Activated CD8-positive, alpha-beta memory T cell treated with anti-CD3 and anti-CD28 coated beads for 4 hours (primary cell): ENCODE measurements around the gene SH3TC1.

ENCODE experiments used
- DNase-seq, 2 donors: peaks; one replicate each; pipeline ENCODE4 v3.0.0-alpha.2; 2020; ENCODE audit warnings: low read depth in 2 of 2

The SH3TC1 gene

DNA sequence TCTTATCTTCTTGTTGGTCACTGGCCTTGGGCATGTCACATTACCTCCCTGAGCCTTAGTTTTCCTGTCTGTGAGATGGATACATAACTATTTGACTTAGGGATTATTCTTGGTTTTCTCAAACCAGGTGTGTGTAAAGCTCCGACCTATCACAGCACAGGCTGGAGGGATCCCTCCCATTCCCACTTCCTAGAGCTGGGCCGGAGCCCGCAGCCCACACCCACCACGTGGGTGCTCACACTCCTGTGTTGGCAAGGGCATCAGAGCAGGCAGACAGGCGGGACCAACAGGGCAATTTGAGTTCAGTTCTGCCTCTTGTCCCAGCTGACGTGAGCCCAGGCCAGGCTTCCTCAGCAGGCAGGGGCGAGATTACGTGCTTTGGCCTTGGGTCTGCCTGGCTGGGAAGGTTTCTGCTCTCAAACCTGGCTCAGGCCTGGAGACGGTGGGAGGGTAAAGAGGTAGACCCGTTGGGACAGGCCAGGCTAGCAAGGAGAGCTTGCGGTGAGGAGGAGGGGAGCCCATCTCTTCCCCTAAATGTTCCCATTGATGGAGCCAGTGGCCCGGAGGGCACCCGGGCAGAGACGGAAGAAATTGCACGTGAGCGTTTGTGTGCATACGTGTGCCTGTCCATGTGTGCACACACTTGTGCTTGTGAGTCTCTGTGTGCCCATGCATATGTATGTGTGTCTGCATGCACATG is 734 bp upstream of the SH3TC1 start:
- no peak for DNase-seq

DNA sequence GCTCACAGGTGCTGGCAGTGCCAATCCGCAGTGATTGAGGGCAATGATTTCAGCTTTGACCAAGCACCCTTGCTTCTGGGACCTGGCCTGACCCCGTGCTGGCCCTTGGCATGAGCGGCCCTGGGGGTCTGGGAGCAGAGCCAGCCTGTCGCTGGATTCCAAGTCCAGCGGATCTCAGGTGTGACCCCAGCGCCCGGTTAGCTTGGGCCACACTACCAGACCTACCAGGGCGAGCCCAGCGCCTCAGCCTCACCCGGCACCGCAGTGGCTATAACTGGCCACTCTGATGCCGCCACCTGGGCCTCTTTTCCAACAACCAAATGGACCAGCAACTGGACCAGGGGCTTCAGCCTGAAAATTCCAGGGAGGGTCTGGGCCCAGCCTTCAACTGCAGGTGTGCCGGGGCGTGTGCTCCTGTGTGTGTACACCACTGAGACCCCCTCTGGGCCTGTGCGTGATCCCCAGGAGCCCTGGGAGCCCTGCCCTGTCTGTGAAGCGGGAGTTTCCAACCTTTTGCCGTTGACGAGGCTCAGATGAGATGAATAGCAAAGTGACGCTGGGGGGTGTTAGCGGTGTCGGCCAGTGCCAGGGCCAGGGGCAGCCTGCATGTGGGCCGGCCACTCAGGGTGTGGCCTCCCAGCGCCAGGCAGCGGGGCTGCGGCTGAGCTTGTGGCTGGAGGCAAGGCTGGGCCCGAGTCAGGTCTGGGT is 658 bp downstream of the SH3TC1 start:
- no peak for DNase-seq

DNA sequence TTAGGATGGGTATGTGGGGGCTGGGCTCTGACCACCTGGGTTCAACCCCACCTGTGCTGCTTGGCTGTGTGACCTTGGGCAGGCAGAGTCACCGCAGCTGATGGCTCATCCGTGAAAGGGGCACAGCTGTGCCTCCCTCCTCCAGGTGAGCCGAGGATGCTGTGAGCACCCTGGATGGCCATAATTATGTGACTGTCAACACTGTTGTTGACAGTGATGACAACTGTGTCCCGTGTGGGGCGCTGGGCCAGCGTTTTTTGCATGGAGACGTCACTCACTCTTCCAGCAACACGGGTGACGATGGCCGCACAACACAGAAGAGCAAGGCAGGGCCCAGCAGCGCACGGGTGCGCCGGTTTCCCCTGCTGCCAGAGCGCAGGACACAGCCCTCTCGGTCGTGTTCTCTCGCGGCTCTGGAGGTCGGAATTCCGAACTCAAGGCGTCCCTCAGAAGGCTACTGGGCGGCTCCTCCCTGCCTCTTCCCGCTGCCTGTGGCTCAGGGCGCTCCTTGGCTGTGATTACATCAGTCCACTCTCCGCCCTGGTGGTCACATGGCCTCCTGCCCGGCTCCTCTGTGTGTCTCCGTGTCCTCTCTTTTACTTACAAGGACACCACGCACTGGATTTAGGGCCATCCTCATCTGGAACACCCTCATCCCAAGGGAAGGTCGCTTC is 1.3 kb downstream of the SH3TC1 start:
- DNase-seq, result no peak

DNA sequence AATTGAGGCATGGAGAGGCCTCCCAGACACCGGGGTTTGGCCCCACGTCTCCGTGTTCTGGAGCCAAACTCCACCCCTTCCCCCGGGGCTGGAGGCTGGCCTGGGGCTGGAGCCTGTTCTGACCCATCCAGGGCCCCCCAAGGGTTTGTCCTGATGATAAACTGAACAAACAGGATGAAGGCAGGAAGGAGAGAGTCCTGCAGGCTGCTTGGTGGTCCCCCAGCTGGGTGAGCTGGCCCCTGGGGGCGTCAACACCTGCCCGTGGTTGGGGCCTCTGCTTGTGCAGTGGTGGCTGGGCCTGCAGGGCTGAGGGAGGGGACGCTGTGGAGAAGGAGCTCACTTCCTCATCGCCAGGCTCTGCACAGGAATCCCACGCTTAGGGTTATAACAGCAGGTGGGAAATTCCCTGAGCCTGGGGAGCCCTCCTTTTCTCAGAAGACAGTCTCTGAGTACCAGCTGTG is 2.3 kb downstream of the SH3TC1 start:
- DNase-seq, result no peak

DNA sequence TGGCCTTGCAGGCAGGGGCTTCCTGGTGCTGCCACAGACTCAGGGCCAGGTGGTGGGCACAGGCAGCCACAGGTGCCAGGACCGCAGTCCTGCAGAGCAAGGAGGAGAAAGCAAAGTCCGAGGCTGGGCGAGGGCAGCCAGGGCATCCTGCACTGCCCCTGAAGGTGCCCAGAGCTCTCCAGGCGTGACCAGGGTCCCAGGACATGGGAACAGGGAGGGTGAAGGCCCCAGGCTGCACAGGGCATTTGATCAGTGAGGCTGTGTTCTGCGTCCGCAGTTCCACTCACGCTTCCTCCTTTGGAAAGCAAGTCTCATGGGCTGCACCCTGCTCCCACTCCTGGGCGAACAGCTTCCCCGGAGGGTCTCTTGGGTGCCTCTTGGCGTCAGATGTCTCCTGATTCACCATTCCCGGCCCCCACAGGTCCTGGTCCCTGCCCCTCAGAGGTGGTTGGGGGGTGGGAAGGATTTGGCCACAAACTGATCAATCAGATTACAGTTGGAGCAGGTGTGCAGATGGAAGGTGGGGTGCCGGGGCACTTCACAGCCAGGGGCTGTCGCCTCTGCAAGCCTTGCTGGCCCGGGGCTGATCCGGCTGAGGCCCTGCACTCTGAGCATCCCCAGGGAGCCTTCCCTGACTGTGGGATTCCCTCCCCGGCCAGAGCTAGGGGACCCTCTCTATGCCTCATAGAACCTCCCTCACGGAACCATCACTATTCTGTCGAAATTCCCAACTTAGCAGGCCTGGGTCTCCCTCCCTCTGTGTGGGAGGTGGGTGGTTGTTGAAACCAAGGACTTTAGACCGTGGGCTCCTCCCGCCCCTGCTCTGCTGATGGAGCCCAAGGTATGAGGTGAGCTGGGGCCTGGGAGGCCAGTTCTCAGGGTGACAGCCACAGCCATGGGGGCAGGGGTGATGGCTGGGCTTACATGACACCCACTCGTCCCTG is 3.3 kb downstream of the SH3TC1 start:
- no peak for DNase-seq

DNA sequence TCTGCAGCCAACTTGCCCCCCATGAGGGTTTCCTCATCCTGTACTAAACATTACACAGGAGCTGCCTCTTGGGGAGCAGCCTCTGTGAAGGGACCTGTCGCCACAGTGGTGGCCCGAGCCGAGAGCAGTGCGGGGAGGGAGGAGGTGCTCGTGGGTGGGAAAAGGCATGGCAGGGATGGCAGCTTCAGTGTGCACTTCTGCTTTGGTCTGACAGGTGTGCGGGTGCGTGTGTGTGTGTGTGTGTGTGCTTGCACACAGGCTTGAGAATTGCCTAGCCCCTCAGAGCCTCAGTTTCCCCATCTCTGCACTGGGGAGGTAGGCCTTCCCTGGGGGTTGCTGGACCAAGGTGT is 3.9 kb downstream of the SH3TC1 start:
- no peak for DNase-seq

DNA sequence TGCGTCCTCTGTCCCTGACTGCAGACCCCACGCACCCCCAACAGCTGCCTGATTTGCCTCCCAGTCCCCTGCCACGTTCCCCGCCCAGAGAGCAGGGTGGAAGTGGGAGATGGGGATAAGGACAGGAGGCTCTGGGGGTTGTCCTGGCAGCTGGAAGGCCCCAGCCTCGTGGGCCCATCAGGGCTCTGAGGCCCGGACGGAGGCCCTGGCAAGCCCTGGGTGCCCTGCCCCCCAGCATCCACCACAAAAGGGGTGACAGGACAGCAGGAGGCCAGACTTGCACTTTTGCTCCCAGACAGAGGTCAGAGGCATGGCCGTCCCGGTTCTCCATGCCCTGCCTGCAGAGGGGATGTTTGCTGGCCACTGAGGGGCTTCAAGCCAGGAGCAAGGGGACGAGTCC is 4.7 kb downstream of the SH3TC1 start:
- DNase-seq, result no peak

DNA sequence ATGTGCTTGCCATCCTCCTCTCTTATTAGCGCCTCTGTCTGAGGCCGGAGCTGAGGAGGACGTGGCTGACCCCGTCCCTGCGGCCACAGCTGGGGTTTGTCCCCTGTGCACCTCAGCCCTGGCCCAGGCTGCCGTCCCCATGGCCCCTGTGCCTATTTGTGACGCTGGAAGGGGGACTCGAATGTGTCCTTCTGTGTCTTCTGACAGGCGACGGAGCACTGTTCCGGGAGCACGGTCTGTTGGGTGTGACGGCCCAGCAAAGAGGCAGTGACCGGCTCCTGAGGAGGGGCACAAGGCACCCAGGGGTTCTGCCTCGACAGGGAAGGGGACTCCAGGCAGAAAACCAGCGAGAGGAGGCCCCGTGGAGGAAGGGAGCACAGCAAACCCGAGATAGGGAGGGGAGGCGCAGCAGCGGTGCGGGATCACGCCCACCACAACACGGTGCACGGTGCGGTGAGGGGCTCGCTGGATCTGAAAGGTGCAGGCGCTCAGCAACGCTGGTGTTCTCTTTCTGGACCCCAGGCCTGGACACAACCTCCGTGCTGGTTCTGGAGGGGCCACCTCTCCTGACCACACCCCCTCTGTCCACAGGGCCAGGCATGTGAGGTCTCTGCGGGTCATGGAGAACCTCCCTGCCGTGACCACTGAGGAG is 5.6 kb downstream of the SH3TC1 start:
- DNase-seq, result no peak

DNA sequence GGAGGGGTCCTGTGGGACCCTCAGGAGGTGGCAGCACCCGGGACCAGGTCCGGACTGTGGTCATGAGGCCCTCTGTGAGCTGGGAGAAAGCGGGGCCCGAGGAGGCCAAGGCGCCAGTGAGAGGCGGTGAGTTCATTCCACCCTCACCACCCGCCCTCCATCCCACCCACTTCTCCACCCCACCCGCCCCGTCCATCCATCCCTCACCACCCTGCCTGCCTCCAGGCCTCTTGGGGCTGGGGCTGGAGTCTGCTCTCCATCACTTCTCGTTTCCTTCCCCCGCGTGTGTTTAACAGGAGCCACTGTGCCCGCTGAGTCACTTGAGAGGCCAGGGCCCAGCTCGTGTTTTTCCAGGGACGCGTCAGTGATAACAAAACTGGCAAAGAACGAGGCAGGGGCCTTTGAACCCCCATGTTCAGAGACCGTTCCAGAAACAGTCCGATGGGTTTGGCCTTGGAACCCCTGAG is 6.2 kb downstream of the SH3TC1 start:
- no peak for DNase-seq

DNA sequence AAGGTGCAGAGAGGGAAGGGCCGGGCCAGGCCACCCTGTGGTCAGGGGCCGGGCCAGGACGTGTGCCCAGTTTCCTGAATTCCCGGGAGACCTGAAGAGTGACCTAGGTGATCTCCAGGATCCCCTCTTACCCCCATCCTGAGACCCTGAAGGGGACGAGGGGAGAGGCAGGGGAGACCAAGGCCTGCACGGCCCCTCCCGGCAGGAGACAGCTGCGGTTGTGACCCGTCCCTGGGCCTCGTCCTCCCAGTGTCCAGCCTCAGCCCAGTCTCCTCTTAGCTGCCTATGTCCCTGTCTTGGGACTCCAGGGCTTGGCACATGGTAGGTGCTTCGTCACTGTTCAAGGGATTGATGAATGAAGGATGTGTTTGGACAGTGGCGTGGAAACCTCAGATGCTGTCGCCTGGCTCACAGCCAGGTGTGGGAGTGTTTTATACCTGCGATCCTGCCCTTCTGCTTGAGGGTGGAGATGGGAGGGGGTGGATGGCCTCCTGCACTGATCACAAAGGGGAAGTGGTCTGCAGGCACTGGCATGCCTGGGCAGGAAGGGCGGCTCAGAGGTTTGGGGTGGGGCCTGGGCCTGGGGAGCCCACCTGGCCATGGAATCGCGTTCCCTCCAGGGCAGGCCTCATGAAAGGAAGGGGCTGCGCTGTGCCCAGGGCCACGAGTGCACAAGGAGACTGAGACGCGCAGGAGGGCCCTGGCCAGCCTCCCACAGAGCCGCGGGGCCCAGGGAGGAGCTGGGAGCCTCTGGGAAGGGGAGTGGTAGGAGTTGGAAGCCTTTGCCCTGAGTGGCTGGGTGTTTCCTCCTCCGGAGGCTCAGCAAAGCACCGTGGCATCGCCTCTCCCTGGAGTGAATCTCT is 6.9 kb downstream of the SH3TC1 start:
- DNase-seq, result no peak

DNA sequence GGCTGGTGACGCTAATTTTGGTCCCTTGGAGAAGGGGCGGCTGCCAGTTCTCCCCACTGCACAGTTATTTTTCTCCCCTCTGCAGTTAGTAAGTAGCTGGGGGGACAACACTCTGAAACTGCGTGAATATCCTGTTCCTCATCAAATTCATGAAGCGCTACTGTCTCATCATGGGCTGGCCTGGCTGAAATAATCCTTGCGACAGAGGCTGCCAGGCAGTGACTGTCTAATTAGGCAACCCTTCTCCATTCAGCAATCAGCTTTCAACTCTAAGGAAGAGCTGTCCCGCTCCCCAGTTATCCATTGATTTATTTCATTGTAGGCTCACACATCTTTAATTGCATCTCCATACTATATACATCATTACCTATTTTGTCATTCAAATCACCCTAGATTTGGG is 8.2 kb downstream of the SH3TC1 start:
- DNase-seq, result no peak

DNA sequence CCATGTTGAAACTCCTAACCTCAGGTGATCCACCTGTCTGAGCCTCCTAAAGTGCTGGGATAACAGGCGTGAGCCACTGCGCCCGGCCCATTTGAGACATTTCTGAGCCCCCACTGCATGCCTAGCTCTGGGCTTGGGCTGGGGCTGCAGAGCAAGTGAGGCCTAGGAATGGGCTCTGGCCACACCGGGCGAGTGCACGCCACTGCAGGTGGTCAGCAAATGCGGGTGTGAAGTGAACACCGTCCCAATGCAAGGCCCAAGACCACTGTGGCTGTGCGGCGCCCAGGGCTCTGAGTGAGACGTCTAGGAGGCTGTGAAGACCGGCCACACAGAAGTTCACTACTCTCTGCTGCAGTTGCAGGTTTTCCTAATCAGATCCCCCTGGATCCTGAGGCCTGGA is 9.5 kb downstream of the SH3TC1 start:
- no peak for DNase-seq

DNA sequence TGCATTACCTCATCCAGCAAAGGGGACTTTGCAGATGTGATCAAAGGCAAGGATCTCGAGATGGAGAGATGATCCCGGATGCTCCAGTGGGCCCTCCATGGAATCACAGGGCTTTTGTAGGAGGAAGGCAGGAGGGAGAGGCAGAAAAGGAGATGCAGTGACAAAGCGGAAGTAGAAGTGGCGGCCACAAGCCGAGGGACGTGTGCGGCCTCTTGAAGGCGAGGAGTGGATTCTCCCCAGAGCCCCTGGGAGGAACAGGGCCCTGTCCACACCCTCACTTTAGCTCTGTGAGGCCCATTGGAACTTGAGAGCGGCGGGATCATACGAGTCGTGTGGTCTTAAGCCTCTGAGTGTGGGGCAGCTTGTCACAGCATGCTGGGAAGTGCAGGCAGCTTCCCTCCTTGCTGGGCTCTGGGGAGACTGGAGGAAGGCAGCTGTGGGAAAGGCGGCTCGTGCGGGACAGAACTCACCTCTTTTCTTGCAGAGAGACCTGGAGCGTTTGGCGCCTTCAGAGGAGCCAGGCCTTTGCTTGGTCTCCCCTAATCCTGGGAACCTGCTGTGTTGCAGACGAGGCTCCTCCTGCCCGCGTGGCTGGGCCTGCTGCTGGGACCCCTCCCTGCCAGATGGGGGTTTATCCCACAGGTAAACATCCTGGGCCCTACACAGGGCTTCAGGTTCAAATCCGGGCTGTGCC is 10.2 kb downstream of the SH3TC1 start:
- no peak for DNase-seq

DNA sequence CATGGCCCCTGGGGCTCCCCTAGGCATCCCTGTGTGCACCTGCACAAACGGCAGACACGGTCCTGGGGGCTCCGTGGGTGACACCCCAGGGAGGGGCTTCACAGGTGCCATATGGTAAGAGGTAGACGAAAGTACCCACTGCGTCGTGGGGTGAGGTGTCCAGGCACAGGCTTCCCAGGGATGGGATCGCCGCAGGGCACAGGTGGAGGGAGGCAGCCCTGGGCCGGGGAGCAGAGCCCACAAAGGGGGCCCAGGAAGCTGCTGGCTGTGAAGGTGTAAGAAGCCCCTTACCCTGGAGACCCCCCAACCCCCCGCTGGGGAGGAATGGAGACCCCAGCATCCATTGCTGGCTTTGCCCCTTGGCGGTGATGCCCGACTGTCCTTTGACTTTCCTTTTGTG is 10.9 kb downstream of the SH3TC1 start:
- no peak for DNase-seq

DNA sequence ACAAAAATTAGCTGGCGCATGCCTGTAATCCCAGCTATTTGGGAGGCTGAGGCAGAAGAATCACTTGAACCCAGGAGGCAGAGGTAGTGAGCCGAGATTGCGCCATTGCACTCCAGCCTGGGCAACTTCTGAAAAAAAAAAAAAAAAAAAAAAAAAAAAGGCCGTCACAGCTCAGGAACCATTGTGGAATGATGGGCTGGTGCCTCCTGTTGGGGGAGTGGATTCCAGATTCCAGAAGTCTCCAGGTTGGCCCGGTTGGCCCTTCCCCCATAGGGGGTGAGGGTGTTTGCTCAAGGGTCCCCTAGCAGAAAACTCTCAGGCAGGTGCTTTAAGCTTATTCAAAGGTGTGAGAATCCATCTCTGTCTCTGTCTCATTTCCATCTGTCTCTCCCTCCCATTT is 11.5 kb downstream of the SH3TC1 start:
- DNase-seq, result no peak

DNA sequence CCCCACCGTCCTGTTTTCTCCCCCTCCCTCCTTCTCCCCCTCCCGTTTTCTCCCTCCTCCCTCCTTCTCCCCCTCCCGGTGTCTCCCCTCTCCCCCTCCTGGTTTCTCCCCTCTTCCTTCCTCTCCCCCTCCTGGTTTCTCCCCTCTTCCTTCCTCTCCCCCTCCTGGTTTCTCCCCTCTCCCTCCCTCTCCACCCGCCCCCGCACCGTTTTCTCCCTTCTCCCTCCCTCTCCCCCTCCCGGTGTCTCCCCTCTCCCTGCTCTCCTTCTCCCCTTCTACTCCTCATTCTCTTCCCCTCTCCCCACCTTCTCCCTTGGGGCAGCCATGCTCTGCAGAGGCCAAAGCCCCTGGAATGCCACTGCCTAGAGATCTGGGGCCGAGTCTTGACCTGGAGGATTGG is 12.2 kb downstream of the SH3TC1 start:
- DNase-seq, result no peak

DNA sequence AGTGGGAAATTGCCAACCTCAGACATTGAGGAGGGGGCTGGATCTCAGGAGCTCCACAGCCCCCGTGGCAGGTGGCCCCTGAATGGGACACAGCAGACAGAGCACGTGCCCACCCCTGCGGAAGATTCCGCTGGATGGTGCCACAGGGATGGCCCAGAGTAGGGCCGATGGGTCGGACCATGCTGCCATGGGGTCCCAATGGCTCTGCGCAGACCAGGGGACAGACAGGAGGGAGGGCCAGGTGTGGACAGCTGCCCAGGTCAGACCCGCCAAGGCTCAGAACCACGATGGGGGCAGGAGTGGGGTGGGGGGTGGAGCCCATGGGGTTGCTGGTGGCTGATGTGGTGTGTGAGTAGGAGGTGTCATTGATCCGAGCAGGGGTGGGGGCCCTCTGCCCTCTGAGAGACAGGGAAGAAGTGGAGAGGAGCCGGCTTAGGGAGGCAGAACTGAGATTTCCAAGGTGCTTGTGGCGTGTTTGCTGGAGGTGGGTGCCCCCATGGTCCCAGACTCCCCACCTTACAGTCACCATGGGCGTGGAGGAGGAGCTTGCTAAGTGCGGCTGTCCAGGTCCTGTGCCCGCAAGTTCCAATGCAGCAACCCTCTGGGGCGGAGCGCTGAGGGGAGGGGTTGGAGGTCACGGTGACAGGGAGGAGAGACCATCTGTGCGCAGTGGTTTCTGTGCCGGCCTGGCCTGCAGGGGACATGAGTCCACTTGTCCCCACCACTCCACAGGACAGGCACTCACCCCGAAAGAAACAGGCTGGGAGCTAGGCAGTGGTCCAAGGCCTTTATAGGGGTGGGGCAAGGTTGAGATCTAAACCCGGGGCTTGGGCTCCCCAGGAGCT is 12.9 kb downstream of the SH3TC1 start:
- DNase-seq, result no peak

DNA sequence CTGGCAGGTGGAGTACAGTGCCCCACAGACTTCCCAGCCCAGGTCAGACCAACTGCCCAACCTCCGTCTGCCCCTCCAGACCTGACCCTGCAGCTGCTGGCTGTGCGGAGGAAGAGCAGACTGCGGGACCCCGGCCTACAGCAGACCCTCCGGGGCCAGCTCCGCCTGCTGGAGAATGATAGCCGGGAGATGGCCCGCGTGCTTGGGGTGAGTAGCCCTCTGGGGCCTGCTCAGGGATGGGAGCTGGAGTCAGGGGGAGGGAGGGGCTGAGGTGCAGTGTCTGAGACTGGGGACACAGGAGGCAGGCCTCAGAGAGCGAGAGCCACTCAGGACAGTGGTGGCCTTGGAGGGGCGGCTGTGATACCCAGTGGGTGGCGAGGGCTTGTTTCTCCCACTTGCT is 13.5 kb downstream of the SH3TC1 start:
- DNase-seq, result no peak

DNA sequence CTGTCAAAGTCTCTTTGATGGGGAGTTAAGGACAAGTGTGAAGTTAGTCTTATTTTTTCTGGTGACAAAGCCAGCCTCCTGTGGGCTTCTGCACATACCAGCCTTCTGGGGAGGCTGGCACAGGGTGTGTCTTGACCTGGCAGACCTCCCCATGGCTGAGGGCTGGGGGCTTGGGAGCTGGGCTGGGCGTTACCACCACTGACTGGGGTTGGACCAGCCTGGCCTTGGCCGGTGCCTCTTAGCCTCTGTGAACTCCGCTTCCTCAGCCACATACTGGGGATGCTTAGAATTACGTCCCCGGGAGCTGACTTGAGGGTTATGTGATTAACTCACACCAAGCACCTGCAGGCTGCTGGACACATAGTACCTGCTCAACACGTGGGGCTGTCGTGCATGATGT is 14.0 kb downstream of the SH3TC1 start:
- DNase-seq, result no peak
